K562 (cell line): ENCODE measurements around the gene ARL16. TPM values are rescaled to one million over a fixed set of nuclear protein-coding genes. Genes with fewer than 3 reads are reported as not detected.

Source experiments
- ATAC-seq: fragments of 200-7000 bp; cut with Tn5 transposase; 3 replicates; pipeline ENCODE4 v1.9.1; 2020; ENCODE audit warnings: moderate library complexity
- BruUV-seq: library from RNA; stranded (reverse); fragments of 400-500 nt; replicated peaks from 2 replicates; lab custom pipeline; 2021; lab: Mats Ljungman, UMichigan
- CTCF ChIA-PET: fragments of 300-600 bp; formaldehyde crosslinking; extraction: SDS; loops from one replicate; lab custom pipeline; 2021; ENCODE audit warnings: low intra/inter-chr PET ratio; lab: Yijun Ruan, JAX
- POLR2A ChIA-PET: fragments of 300-600, 350-650 bp; sonication (Branson Sonifier 250); formaldehyde crosslinking; extraction: SDS; loops from one replicate; lab custom pipeline; 2021; ENCODE audit warnings: antibody characterized with exemption, inconsistent platforms; lab: Yijun Ruan, JAX
- DNase-seq, 4 experiments: peaks; one replicate each; pipeline versions ENCODE4 v3.0.0 to v3.0.0-alpha.2; 2011 to 2018; ENCODE audit warnings: low spot score in 3 of 4, mixed read lengths in 3 of 4; ENCODE audit errors: extremely low read depth in 1 of 4
- FAIRE-seq: peaks from 2 replicates; lab custom pipeline; 2011; peaks lifted over from hg19 to GRCh38; lab: Jason Lieb, UNC
- H2AFZ ChIP-seq: 2 replicates; pipeline ENCODE4 v1.6.0; 2011; ENCODE audit warnings: low read depth, low read length, control low read depth, inconsistent platforms
- H3K27ac ChIP-seq: fragments of 200-600 bp; 3 replicates; pipeline ENCODE4 v1.8.0; 2011; ENCODE audit warnings: low read depth, mild to moderate bottlenecking, control low read depth, inconsistent platforms, low read length, moderate library complexity, mixed read lengths; ENCODE audit errors: extremely low read depth
- H3K27me3 ChIP-seq, 2 experiments: fragments of 300-600 bp in 1 of 2; 2 replicates in 1 of 2; 3 replicates in 1 of 2; pipeline versions ENCODE4 v1.6.0 to v1.8.0; 2011; ENCODE audit warnings: inconsistent platforms in 2 of 2, low read length in 2 of 2, mild to moderate bottlenecking in 1 of 2, mixed read lengths in 1 of 2, moderate library complexity in 1 of 2; ENCODE audit not compliant: control insufficient read depth in 2 of 2, insufficient read depth in 2 of 2
- H3K36me3 ChIP-seq: fragments of 300-600 bp; 3 replicates; pipeline ENCODE4 v1.8.0; 2011; ENCODE audit warnings: mild to moderate bottlenecking, low read length, inconsistent platforms; ENCODE audit not compliant: control insufficient read depth, insufficient read depth
- H3K4me1 ChIP-seq, 2 experiments: fragments of 200-600 bp in 1 of 2; replicated peaks in 1 of 2; 2 replicates in 1 of 2; 3 replicates in 1 of 2; pipeline versions ENCODE4 v1.5.1 to v1.8.0; 2011; ENCODE audit warnings: inconsistent platforms in 2 of 2, low read length in 2 of 2, mild to moderate bottlenecking in 1 of 2, mixed read lengths in 1 of 2, moderate library complexity in 1 of 2; ENCODE audit not compliant: control insufficient read depth in 2 of 2, insufficient read depth in 2 of 2
- H3K4me2 ChIP-seq: 2 replicates; pipeline ENCODE4 v1.6.1; 2011; ENCODE audit warnings: low read length, control low read depth, inconsistent platforms, mixed read lengths; ENCODE audit not compliant: insufficient read depth
- H3K4me3 ChIP-seq: fragments of 200-600 bp; sonication (generic), shearing (Covaris generic); 2 replicates; pipeline ENCODE4 v1.5.1; 2016; ENCODE audit warnings: control low read depth, inconsistent platforms
- H3K79me2 ChIP-seq: fragments of 200-600 bp; 3 replicates; pipeline ENCODE4 v1.8.0; 2011; ENCODE audit warnings: low read length, inconsistent platforms; ENCODE audit not compliant: control insufficient read depth, insufficient read depth
- H3K9ac ChIP-seq, 2 experiments: 2 replicates each; pipeline versions ENCODE4 v1.6.0 to v1.6.1; 2011; ENCODE audit warnings: low read depth in 2 of 2, low read length in 2 of 2, control low read depth in 1 of 2, inconsistent platforms in 1 of 2, mild to moderate bottlenecking in 1 of 2, mixed read lengths in 1 of 2; ENCODE audit not compliant: insufficient read depth in 1 of 2
- H3K9me1 ChIP-seq: one replicate; pipeline ENCODE4 v1.6.0; 2011; ENCODE audit warnings: inconsistent platforms, mild to moderate bottlenecking, low read length, moderate library complexity; ENCODE audit not compliant: control insufficient read depth, insufficient read depth
- H3K9me3 ChIP-seq: replicated peaks from 2 replicates; pipeline ENCODE4 v1.5.1; 2011; ENCODE audit warnings: low read depth, low read length, inconsistent platforms; ENCODE audit not compliant: control insufficient read depth, insufficient read depth
- H4K20me1 ChIP-seq: replicated peaks from 2 replicates; pipeline ENCODE4 v1.6.1; 2011; ENCODE audit warnings: low read length, inconsistent platforms, mixed read lengths; ENCODE audit not compliant: control insufficient read depth, insufficient read depth
- GMEB1 ChIP-seq: fragments of 250-450 bp; sonication (Bioruptor Pico); IDR thresholded peaks from 2 replicates; pipeline ENCODE4 v1.4.0; 2020; ENCODE audit warnings: mild to moderate bottlenecking
- HDAC6 ChIP-seq: IDR thresholded peaks from 2 replicates; pipeline ENCODE4 v1.6.1; 2012; ENCODE audit warnings: low read depth, mild to moderate bottlenecking, control low read depth, inconsistent platforms, low read length, moderate library complexity
- RBFOX2 ChIP-seq: fragments of 200-400 bp; formaldehyde crosslinking; IDR thresholded peaks from 2 replicates; pipeline ENCODE4 v1.6.1; 2017; ENCODE audit warnings: low read depth, mild to moderate bottlenecking, low read length, moderate library complexity
- REST ChIP-seq, 2 experiments: fragments of 450-650 bp; formaldehyde crosslinking in 1 of 2; IDR thresholded peaks; 2 replicates each; pipeline versions ENCODE4 v1.4.0 to v1.6.1; 2014 to 2020; ENCODE audit warnings: mild to moderate bottlenecking in 2 of 2, borderline replicate concordance in 1 of 2, low read depth in 1 of 2
- ZNF146 ChIP-seq: IDR thresholded peaks from one replicate; pipeline ENCODE4 v1.6.1; 2018; ENCODE audit warnings: missing compliant biosample characterization; ENCODE audit not compliant: unreplicated experiment
- ZNF347 ChIP-seq: fragments of 450-650 bp; formaldehyde crosslinking; IDR thresholded peaks from 2 replicates; pipeline ENCODE4 v1.4.0; 2020; ENCODE audit warnings: low read depth, mild to moderate bottlenecking, moderate library complexity
- ZNF384 ChIP-seq: IDR thresholded peaks from 2 replicates; pipeline ENCODE4 v1.6.1; 2012; ENCODE audit warnings: low read depth, low read length, improper control_type of control experiment
- ZNF436 ChIP-seq: fragments of 250-450, 450-650 bp; sonication (Bioruptor Pico); formaldehyde crosslinking; IDR thresholded peaks from 2 replicates; pipeline ENCODE4 v1.7.0; 2020; ENCODE audit warnings: mild to moderate bottlenecking
- WGBS: fragments of 100-300 bp; shearing (Covaris generic); methylation state at CpG from one replicate; pipeline ENCODE4 v1.1.6; 2016; ENCODE audit warnings: low coverage, mixed read lengths; ENCODE audit not compliant: insufficient coverage; ENCODE audit errors: missing lambda C conversion rate; 5-methylcytosine and 5-hydroxymethylcytosine counted together
- in situ Hi-C: fragments of 300-500 bp; cut with MboI; formaldehyde crosslinking; loops from 4 replicates; pipeline ENCODE4 v1.15.0; 2018; ENCODE audit warnings: inconsistent platforms, mixed read lengths
- intact Hi-C: fragments of 100-400 bp; cut with micrococcal nuclease; formaldehyde crosslinking; loops from 2 replicates; pipeline ENCODE4 v1.14.2; 2022
- polyA plus RNA-seq, 8 experiments: library from polyadenylated mRNA; depleted of rRNA in 4 of 8; stranded (reverse) in 5 of 8; unstranded in 3 of 8; fragments of >200 nt; fragmentation: Nextera tagmentation in 2 of 8; fragmentation: Illumina TruSeq in 1 of 8; extraction: Ambion mirVana in 2 of 8; extraction: Trizol in 1 of 8; gene quantifications; 2 replicates each; pipeline versions ENCODE4 v1.2.1 to v1.2.3, GENCODE V29; 2011 to 2014; ENCODE audit warnings: inconsistent platforms in 1 of 8, missing spikeins in 1 of 8
- total RNA-seq, 7 experiments: library from RNA; depleted of rRNA in 6 of 7; stranded (reverse); fragments of >200 nt in 6 of 7; fragmentation: Illumina TruSeq in 2 of 7; extraction: Trizol in 2 of 7; gene quantifications; 2 replicates each; pipeline versions ENCODE4 v1.2.1 to v1.2.3, GENCODE V29; 2011 to 2021; ENCODE audit warnings: low replicate concordance in 1 of 7

The ARL16 gene
- total and polyA plus RNA-seq, 9 of the 15 experiments (the other 6 are each of a cell fraction or from before 2014, with no cell fraction given), result 5.4 to 32.4 (median 22.6) TPM

GRCh38 chr17:81672954-81673353 is 10.6 kb downstream of the ARL16 start:
- no peak for DNase-seq
- H3K4me2 ChIP-seq, result no peak overlapping the region
- peaks cover 24% of the 10 kb centered on the region for H3K79me2 ChIP-seq
- peak overlapping the region in 1 of 2 experiments; percentile 71; a peak in 1 of 4 replicates for H3K9ac ChIP-seq
- in situ Hi-C loops (no loop called here), intact Hi-C loops (no loop called here)
- WGBS, result 96% methylated on average over 16 of the region's 16 CpGs
- no peak for ATAC-seq
- no peaks in the 10 kb centered on the region for H3K27me3 ChIP-seq
- peaks cover 70% of the 10 kb centered on the region for H3K36me3 ChIP-seq
- TF ChIP-seq GMEB1 (CRISPR knock-in tag), result no peak
- TF ChIP-seq ZNF347 (CRISPR knock-in tag), result no peak
- no peak for TF ChIP-seq ZNF146 (CRISPR knock-in tag)
- TF ChIP-seq ZNF436 (CRISPR knock-in tag), result no peak
- TF ChIP-seq HDAC6, result no peak
- no peak for TF ChIP-seq ZNF384
- TF ChIP-seq RBFOX2, result peak; percentile 28; the same call in 1 of the 2 replicates
- no peak for TF ChIP-seq REST (IDR thresholded peaks at IDR 0.05; ENCODE audit: borderline replicate concordance)
- TF ChIP-seq REST (CRISPR knock-in tag; IDR thresholded peaks at IDR 0.05; ENCODE audit: low read depth), result no peak
- H3K4me3 ChIP-seq, result no peak overlapping the region
- H3K9me3 ChIP-seq, result no peaks in the 10 kb centered on the region
- ChIA-PET POLR2A (interaction anchor here (0.8 to 1.9 kb wide), 5 partner anchors 8 to 29 kb away, joined by 3 to 8 read pairs (median 4); partner anchors contain the start of genes ARL16 and HGS), CTCF (no interaction called here)
- no peaks in the 10 kb centered on the region for H3K9me1 ChIP-seq
- H3K27ac ChIP-seq, result no peak overlapping the region
- H3K4me1 ChIP-seq, result peaks cover 6 to 55% of the 10 kb centered on the region in 2 experiments; a peak in 4 of 5 replicates
- BruUV-seq, result no TSS peak
- no peak for FAIRE-seq
- H4K20me1 ChIP-seq, result no peaks in the 10 kb centered on the region
- no peak overlapping the region for H2AFZ ChIP-seq
